Activated CD4-positive, alpha-beta T cell treated with anti-CD3 and anti-CD28 coated beads, Interleukin-2, Interleukin-4, amounts not matched to agents 100 ng/mL and 50 ng/mL, durations not matched to agents 16 hours and 8 hours (primary cell): ENCODE results near the gene GALNT15.

Experiments used
- DNase-seq: peaks from one replicate; pipeline ENCODE4 v3.0.0-alpha.2; 2020; ENCODE audit warnings: low spot score

Gene GALNT15

DNA sequence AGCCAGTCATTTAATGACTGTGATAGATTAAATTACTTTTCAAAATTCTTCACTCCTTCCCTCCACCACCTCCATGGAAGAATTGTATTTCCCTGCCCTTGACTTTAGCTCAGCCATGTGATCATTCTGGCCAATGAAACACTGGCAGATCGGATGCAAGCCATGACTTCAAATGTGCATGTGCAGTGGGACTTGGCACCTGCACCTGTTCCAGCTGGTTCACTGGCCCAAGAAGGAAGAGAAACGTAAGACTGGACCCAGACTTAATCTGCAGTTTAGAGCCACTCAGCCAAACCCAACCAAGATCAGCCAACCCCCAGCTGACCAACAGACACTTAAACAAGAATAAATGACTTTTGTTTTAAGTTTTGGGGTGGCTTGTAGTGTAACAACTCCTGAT is 78.5 kb downstream of the GALNT15 start:
- no peak for DNase-seq

DNA sequence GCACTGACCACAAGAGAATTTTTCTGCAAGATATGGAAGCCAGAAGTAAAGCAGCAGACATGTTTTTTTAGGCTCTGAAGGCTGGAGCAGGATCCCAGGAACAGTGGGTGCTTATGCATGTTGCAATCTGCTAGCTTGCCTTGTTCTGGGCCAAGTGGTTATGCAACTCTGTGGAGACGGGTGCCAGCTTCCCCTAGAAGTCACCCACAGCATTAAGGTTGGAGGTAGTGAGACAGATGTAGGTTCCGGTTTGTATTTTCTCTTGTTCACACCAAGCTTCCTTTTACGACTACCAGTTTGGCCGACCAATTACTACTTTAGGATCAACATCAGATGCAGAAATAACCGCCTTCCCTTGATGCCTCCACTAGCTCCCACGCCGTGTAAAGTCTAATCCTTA is 79.1 kb downstream of the GALNT15 start:
- no peak for DNase-seq

DNA sequence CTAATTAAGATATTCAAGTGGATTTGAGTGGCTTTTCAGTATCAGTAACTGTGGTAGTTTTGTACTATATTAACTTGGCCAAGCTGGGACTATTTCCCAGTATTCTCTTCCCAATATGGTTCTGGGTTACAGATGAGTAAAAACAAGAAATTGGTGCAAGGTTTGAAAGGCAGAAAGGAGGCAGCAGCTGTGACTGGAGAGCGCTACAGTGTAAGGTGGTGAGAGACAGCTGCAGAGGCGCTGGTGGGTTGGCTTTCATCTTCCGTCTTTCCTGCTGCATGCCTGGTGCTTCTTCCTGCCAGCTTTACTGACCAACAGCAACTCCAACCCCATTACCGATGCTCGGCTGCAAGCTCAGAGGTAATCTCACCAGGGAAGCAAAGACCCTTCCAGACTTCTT is 80.4 kb downstream of the GALNT15 start:
- peak; percentile 71 for DNase-seq

DNA sequence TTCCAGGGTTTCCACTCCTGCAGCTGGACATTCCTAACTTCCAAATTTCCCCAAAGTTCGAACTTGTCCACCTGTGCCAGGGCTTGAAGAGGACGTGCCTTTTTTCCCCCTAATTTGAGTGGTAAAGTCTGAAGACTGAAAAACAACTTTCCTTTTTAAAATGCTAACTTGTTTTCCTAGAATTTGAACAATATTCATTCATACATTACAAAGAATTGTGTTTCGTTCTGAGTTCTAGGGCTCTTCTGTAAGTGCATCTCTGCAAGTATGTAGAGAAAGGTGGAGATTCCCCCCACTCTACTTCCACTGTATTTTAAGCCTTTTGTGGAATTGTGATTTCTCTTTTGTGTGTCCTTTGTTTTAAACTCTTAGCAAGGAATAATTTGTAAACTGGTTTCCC is 80.8 kb downstream of the GALNT15 start:
- peak; percentile 37 for DNase-seq

DNA sequence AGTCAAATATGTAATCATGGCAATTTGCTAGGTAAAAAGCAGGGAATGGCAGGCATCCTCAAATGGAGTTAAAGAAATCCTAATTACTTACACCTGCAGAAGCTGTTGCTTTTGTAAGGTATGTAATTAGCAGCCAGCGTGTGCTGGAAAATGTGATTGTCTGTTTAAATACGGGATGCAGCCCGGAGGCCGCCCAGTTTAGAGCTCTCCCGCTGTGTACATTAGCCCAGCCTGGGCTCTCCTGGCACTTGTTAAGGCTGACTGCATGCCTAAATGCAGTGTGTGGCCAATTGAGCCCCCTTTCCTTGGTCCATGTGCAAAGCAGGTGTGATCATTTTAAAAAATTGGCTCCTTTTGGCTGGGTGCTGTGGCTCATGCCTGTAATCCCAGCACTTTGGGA is 81.2 kb downstream of the GALNT15 start:
- no peak for DNase-seq

DNA sequence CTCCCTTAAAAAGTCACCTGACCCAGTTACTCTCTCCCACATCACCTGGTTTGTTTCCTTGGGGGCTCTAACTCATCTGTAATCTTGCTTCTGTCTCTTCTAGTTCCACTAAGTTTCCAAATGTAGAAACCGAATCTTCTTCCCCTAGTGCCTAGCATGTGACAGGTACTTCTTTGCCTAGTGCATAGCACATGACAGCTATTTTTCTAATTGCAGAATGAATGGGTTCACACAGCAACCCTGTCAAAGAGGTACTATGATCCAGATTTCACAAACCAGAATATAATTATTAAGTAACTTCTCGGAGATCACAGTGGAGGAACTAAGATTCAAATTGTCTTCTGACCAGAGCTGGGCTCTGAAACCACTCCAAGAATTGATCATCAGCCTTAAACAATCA is 82.8 kb downstream of the GALNT15 start:
- no peak for DNase-seq

DNA sequence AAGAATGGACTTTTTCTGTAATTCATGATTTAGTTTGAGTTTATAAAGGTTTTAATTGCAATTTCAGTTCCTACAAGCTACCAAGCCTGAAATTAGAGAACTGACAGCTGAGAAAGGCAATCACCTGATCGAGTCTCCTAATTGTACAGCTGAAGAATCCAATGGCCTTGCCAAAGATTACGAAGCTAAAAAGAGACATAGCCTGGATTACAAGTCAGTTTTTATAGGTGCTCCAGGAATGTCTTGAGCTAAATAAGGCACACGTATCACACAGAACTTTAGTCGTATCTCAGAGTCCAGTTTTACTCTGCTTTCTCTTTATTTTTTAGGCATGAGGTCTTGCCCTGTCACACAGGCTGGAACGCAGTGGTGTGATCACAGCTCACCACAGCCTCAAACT is 83.7 kb downstream of the GALNT15 start:
- DNase-seq = no peak

DNA sequence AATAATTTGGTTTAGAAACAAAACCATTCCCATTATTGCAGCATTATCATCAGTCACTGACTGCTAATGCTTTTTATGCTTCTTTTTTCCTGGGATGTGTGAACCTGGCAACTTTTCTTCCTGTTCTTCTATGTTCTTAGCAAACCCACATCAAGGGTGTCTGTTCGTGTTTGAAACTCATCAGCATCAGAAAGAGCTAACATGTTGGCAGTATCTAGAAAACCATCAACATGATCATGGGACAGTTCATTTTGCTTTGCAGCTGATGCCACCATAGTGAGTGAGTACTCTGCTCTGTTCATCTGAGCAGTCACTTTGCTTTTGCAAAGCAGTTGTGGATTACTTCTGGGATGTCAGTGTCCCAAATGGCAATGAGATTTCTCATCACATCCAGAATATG is 84.4 kb downstream of the GALNT15 start:
- no peak for DNase-seq

DNA sequence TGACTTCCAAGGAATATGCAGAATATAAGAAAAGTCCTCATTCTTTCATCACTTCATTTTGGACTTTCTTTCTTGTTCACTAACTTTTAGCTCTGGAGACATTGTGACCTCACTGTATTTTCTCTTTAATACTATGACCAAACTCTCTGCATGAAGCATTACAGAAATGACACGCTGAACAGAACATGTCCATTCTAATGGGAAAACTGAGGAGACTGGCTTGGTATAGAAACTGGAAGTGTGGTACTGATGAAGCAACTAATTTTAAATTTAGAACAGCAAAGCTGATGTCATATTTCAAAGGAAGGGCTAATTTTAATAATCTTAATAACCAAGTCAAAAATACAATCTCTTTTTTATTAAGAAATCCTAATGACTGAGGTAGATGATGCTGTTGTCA is 85.6 kb downstream of the GALNT15 start:
- DNase-seq = no peak

DNA sequence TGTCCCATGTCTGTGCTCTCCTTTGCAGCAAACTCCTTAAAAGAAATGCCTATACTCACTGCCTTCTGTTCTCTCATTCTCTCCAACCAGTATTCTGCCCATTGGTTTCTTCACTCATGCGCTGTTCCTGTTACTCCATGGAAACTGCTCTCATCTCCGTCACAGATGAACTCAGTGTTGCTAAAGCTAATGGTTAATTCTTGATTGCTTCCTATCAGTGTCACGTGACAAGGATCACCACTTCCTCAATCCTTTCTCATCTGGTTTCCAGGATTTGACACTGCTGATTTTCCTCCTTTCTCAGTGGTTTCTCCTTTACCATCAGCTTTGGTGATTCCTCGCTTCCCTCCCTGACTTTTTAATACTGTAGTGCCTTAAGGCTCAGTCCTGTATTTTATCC is 87.7 kb downstream of the GALNT15 start:
- no peak for DNase-seq

DNA sequence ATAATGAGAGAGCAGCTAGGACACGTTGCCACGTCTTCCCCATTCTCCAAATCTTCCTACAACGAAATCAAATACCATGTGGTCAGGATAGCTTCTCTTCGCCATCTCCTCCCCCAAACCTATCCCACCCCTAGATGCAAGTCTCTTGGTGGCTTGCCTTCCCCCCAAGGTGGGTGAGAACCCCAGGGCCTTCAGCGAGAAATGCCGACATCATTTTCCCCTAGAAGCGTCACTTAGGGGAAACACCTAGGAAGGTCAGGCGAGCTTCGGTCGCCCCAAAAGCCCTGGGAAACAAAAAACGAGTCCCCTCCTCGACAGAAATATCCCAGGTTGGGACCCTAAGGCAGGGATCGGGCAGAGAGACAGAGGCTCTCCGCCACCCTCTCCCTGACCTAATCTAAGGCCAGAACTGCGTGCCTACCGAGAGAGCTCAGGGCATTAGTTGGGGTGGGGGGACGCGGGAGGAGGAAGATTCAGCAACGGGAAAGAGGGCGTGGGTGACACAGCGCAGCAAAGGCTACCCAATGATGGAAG is 89.8 kb downstream of the GALNT15 start:
- DNase-seq = no peak

DNA sequence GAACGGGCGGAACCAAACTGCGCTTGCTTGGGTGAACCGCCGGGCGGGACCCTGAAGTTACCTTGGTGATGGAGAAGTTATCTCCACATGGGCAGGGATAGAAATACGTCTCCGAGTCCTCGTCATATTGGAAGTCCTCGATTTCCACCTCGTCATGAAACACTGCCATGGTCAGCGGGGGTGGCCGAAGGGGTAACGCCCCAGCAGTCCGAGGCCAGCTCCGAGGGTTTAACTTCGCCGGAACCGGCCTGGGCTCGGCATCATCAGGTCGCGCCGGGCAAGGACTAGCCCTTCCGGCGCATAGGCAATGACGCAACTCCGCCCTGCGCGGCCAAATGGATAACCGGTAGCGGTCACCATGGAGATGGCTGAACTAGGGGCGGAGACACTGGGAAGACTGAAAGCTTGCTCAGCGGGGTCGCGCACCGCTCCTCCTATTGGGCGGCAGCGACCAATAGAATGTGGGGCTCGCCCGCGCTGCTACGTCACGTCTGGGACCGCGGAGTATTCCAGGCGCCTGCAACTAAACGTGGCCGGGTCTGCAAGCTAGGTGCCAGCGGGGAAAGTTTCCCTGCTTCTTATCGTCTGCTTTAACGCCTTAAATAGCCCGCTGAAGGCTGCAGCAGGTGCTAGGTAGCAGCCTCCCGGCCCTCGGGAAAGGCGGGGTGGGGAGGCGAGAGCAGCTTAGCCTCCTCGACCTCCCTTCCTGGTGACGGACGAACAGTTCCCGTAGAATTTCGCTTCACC is 90.4 kb downstream of the GALNT15 start, which contains the start of the genes DPH3 and OXNAD1:
Gene DPH3 (minus strand): TSS at position 236 of the 747 bp plus-strand sequence. CDS start 67 bp downstream, at position 169.
Gene OXNAD1 (plus strand): TSS at position 505 of the 747 bp plus-strand sequence. CDS start 5,741 bp downstream, outside the sequence.
- DNase-seq = peak; percentile 99

DNA sequence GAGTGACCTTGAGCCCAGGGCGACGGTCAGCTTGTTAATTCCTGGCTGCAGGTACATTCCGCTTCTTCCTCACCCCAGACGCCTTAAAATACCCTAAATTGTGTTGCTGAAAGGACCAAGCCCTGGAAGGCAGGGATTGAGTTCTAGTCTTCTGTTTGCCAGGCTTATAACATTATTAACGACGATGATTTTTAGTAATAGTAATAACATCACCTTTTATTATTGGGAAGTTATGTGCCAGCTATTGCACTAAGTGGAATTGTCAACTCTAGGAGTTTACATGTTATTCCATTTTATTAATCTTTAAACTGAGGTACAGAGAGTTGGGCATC is 90.9 kb downstream of the GALNT15 start:
- no peak for DNase-seq

DNA sequence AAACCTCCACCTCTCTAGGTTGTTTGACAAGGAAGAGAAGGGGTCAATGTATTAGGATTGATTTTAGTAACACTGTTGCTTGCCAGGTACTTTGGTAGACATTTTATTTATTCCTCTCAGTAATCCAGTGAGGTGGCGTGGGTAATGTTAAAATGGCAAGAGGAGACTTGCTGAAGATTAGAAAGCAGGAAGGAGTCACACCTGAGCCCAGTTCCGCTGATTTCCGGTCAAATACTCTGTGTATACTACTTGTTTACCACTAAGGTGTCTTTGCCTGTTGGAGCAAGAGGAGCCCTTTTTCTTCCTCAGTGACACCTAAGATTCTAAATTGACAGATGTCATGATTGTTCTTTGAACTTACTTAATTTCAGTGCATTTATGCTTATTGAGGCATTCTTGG is 92.2 kb downstream of the GALNT15 start:
- no peak for DNase-seq

DNA sequence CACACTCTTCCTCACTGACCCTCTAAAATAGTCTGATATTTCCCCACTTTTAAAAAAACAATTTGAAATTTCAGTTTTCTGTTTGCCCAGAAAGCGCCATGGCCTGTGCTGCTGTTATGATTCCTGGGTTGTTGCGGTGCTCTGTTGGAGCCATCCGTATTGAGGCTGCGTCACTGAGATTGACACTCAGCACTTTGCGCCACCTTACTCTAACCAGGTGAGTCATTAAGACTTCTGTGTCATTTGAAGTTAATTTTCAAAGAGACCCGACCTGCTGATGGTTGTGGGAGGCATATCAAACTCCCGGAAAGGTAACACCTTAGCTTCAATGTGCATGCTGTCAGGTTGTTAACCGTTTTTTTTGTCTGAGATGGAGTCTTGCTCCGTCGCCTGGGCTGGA is 96.4 kb downstream of the GALNT15 start:
- no peak for DNase-seq

DNA sequence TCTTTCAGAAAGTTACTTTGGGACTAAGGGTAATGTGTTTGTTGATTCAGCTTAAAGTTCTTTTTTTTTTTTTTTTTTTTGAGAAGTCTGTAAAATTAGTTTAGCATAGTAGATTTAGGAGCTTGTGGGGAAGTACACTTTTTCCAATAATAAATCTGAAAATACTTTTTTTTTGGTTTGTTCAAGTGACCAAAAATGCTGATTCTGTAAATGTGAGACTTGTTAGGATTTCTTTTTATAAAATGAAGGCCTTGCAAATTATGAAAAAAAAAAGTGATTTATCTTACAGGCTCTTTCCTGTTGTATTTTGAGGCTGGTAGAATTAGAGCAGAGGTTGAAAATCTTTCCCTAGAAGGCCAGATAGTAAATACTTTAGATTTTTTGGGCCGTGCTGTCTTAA is 98.1 kb downstream of the GALNT15 start:
- no peak for DNase-seq

DNA sequence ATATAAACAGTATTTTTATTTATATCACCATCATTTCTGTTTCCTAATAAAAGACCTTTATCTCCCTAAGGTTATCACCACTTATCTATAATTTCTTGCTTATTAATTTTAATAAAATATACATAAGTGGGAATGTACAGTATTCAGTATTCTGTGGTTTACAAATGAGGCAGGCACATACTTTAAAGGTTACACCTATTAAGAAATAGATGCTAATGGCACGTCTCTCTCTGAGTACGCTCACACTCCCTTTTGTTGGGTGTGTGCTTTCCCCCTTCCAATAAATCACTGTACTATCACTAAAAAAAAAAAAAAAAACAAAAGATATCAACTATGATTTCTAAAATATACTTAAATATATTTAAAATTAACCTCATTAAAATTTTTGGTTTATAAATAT is 99.4 kb downstream of the GALNT15 start:
- no peak for DNase-seq

DNA sequence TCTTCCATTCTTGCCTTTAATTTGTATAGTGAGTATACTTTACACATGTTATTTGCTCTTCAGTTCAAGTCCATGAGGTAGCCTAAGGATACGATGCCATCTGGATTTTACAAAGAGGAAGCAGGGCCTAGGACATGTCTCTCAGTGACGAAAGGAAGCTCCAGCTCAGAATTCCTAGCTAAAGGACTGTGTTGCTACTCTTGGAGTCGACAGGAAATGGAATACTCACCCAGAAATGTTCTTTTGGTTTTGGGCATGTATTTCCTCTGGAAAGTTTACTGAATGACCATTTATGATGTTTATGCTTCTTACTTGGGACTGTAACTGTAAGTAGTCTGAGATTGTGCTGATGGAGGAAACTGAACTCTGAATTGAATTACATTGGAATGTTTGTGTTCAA is 103.0 kb downstream of the GALNT15 start:
- DNase-seq = no peak

DNA sequence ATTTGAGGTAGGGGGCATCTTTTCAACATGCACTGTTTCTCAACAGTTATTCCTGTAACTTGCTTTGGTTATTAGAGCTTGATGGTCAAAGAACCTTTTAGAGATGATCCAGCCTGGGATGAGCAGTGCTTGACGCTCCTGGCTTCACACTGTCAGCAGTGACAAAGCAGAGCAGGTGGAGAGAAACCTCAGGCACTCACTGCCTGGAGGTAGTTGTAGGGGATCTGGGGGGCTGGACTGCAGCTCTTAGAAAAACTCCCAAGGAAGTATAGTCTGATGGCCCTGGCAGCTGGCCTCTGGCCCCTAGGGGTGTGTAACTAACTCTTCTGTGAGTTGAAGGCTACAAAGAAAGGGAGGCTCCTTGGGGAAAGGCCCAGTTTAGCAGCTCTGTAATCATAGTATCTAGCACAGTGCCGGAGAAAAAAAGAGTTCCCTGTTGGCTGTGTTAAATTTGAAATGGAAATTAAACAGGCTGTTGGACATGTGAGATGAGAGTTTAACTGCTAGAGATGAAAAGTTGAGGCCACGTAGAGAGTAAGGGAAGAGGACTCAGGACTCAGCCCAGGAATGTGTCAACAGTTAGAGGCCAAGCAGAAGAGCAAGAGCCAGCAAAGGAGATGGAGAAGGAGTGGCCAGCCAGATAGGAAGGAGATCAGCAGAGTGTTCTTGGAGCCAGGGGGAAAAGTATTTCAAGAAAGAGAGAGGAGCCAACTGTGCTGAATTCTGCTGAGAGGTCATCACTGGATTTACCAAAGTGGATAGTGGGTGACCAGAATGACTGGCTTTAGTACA is 104.7 kb downstream of the GALNT15 start:
- DNase-seq = no peak

DNA sequence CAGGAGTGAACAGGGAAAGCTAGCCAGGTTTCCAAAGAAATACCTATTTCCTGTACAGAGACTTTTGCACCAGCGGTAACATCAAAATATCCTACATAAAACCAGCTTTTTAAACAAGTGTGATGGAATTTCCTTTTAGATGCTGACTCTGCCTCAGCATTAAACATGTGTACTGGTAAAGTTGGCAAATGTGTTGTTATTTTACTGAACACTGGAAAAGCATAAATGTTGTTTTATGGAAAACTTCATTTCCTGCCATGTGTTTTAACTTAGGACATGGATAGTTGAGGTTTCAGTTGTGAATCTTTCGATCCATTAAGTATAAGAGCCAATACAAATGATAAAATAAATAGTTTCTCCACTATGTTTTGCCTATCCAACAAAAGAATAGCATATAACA is 106.2 kb downstream of the GALNT15 start:
- no peak for DNase-seq
